GM19240 (cell line): ENCODE measurements around the gene ZDHHC14.
"Not testable (repeated sequence)": the region's sequence is repeated elsewhere in the genome, so short reads cannot be mapped to it uniquely, and the experiment has no call there.

Experiments used
- DNase-seq: peaks from one replicate; pipeline ENCODE4 v3.0.0; 2011; ENCODE audit warnings: low spot score; ENCODE audit not compliant: insufficient read length

The ZDHHC14 gene

DNA sequence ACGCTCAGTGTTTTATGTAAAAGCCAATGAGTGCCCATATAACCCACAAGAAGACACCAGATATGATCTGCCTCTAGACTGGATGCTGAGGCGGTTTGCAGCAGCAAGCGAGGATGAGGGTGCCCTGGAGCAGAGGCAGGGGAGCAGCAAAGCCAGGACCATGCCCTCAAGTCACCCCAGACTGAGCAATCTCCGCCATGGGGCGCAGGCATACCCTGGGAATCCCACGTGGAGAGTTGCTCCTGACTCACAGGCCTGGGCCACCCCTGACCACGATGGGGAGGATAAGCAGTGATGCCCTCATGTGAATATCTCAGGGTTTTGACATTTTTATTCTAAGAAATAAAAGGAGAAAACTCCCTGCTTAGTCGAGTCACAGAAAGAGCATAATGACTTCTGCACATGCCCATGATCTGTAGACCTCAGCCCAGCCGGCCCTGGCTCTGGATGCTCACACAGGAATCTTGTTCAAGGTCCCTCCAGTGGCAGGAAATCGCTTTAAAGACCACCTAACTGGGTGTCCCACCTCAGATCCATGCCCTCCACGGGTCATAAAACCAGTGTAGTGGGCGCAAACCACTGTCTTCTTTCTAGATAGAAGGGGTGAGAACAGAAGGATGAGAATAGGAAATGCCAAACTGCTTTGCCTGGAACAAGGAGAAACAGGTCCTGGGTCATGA lies 303.8 kb downstream of the ZDHHC14 start:
- no peak for DNase-seq

DNA sequence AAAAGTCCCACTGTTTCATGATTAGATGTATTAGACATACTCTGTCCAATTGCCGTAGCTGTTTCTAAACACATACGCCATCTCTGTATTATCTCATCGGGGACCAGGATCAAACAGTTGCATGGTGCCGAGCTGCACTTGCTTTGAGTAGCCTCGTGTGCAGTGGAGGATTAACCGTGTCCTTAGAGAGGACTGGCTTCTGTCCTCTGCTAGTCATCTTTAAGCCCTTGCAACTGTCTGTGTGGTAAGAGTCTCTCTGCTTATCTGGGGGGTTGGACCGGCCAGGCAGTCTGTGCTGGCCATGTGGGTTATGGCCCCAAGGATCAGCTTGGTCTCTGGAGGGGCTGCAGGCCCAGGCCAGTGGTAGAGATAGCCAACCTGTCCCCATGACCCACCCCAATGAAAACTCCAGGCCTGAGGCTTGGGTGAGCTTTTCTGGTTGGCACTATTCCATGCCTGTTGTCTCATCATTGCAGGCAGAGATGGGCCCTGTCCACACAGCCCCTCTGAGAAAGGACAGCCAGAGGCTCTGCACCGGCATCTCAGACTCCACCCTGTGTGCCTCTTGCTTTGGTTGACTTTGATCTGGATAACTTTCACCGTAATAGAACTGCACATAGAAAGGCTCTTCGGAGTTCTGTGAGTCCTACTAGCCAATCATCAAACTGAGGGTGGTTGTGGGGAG lies 304.7 kb downstream of the ZDHHC14 start:
- no peak for DNase-seq

DNA sequence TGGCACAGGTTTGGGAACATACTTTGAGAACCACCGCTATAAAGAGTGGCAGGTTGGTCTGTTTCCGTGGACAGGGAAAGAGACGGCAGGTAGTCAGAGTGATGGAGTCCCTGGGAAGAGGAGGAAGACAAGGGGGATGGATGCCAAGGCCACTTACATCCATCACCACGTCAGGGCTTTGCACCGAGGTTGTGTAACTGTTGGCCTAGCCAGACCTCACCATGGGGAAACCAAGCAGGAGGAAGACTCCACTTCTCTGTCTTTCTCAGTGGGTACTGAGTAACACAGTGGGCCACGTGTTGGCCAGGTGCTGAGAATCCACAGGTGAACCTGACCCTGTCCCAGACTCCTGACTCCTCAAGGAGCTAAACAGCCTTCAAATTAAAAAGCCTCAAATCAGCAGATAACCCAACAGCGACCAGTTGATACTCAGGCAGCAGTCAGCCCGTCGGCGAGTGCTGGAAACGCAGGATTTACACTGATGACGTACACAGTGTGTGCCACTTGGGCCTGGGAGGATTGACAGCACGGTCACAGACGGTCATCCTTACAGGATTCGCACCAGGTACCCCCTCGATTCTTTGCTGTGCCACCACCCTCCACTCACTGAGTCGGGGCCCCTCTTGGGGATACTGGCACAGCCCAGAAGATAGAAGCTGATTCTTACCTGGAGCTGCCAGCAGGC lies 307.4 kb downstream of the ZDHHC14 start:
- DNase-seq = no peak

DNA sequence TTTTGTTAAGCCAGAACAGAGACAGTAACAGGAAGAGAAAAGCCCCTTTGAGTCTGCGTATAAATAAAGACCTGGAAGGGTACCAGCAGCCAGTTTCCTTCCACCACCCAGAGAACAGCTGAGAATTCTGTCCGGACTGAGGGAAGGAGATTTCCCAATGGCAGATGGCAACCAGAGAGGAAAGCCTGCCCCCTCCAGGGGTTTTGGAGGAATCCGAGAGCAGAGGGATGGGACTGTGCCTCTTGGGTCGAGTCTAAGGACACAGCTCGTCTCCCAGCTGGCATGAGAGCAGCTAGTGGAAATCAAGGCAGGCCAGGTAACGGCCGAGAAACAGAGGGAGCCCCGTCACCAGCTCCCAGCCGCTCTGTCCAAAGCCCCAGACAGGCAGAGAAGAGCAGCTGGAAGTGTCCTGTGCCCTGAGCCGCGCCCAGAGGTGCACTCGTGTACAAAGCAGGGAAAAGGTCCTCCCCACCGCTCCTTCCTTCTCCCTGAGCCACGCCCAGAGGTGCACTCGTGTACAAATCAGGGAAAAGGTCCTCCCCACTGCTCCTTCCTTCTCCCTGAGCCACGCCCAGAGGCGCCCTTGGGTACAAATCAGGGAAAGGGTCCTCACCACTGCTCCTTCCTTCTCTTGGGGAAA lies 308.1 kb downstream of the ZDHHC14 start:
- DNase-seq = no peak

DNA sequence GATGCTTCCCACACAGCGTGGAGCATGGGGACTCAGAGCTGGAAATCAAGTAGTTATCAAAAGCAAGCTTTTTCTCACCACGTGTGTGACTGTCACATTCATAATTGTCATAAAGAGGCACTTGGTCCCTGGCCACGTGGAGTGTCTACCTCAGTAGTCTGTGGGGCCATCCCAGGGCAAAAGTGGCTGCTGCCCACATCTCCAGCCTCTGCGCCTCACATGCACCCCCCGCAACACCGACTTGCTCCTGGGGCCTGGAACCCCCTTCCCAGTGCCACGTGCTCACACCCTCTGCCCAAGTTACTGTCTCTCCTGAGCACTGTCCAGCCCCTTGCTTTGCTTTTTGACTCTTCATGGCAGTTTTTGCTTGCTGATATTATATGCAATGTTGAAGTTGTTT lies 308.9 kb downstream of the ZDHHC14 start:
- DNase-seq = no peak

DNA sequence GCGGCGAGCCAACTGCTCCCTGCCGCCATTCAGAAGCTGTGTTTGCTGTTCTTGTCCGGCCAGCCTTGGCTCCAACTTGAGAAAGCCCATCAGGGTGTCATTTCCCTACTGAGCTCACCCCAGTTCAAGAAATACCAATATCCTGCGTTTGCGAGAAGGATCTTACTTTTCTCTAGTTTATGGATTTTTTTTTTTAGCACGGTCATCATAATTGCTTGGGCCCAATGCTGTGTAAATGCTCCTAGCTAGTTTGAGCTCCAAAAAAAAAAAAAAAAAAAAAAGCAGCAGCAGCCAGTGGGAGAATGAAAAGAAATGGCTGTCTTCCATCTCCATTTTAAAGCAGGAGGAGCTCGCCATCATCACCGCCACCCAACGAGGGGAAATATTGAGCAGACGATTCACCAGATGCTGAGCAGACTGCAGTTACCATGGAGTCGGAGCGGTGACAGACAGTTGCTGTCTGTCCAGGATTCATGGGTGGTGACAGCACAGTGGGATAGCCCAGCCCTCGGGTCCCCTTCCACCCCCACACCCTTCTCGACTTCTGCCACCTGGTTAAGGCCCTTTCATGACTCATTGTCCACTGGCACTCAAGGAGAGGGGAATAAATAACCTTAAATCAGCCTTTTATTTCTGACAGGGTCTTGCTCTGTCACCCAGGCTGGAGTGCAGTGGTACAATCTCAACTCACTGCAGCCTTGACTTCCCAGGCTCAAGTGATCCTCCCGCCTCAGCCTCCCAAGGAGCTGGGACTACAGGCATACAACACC lies 309.6 kb downstream of the ZDHHC14 start:
- DNase-seq = no peak

DNA sequence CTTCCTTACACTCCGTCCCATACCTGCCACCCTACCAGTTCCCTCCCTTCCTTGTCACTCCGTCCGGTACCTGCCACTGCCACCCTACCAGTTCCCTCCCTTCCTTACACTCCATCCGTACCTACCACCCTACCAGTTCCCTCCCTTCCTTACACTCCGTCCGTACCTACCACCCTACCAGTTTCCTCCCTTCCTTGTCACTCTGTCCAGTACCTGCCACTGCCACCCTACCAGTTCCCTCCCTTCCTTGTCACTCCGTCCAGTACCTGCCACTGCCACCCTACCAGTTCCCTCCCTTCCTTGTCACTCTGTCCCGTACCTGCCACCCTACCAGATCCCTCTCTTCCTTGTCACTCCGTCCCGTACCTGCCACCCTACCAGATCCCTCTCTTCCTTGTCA lies 310.6 kb downstream of the ZDHHC14 start:
- not testable (repeated sequence) for DNase-seq

DNA sequence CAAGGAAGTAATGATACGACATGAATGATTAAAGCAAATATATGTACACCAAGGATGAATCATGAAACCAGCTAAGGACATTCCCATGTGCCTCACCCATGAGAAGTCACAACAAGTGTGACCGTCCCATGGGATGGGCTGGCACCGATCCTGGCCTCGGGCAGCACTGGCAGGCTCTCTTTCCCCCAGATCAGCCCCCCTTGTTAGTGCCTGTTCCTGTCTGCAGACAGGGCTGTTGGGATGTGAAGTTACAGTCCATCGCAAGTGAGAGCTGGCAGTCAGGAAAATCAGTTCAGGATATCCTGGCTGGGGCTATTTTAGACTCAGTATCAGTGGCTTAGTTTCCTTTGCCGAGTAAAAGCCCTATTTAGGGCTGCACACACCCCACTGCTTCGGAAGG lies 312.9 kb downstream of the ZDHHC14 start:
- no peak for DNase-seq

DNA sequence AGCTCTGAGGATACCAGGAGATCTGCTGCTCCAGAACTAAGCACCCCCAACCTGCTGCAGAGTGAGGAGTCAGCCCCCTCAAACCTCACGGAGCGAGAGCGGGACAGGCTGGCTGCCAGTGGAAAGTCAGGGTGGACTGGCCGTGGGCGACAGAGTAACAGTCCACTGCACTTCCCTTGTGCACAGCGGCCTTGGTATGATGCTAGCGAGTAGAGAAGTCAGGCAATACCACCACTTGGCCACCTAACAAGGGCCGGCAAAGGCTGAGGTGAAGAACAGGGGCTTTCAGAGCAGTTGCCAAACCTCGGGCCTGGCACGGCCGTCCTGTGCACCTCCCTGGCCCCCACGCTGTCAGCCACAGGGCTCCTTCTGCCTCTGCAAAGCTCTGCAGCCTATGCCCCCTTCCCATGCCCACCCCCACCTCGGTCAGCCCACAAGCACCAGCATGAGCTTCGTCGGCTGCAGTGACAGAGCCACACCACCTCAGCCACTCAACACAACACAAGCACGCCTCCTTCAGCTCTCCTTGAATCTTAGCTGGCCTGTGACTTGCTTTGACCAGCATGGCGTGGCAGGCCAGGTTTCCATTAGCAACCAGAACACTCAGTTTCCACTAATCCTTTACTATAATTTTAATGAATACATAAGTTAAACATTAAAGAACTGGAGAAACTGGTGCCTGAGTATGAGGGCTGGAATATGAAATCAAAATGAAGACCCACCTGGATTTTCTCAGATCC lies 314.5 kb downstream of the ZDHHC14 start:
- no peak for DNase-seq

DNA sequence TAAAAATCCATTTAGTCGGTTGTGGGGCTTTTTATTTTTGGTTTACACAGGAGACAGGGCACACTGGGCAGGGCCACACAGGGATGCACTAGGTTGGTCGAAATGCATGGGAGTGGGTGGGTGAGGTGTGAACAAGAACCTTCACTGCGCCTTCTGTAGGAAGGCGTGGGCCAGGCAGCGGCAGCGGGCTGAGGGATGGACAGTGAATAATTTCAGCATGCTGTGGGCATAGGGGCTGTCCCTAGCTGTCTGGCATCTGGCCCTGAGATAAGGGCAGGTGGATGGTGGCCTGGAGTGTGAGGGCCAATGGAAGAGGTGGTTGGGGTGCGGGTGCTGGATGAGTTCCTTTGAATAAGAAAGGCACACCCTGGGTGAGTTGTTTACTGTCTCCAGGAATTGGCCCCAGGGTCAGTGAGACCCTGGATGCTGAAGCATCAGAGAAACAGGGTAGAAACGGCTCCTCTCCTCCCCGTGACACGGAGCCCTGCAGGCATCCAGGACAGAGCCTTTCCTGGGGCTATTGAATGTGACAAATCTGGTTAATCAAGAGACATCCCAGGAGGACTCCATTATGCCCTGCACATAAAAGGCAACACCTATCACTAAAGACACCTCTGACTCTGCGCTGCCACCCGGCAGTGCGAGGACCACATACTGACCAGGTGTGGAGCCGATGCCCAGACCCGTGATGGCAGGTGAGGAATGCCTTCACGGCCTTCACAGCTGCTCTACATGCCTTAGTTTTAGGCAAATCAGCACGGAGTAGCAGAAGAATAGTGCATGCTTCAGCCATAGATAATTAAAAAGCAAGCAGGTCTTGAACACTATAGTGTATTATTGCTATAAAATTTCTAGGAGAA lies 319.0 kb downstream of the ZDHHC14 start:
- no peak for DNase-seq

DNA sequence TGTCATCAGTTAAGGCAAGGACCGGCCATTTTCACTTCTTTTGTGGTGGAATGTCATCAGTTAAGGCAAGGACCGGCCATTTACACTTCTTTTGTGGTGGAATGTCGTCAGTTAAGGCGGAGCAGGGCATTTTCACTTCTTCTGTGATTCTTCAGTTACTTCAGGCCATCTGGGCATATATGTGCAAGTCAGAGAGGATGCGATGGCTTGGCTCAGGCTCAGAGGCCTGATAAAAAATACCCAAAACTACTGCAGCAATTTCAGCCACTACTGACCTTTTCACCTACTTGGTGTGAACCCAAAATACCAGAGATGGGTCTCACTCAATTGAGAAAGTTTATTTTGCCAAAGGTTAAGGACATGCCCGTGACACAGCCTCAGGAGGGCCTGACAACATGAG lies 325.4 kb downstream of the ZDHHC14 start:
- DNase-seq = not testable (repeated sequence)

DNA sequence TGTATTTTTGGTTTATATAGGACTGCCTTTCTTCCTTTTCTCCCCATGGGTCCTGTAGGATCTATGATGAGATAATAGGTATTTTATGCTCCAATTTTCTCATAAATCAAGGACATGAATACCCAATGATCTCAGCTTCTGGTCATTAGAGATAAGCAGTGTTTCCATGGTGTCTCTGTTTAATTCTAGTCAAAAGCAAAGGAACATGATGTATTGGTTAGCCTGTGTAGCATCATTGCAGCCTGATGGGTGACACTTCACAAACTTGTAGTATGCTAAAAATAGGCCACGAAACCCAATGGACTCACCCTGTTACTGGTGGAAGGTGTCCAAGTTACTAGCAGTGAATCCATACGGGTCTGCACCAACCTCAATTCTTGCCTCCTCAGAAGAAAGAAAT lies 325.9 kb downstream of the ZDHHC14 start:
- no peak for DNase-seq

DNA sequence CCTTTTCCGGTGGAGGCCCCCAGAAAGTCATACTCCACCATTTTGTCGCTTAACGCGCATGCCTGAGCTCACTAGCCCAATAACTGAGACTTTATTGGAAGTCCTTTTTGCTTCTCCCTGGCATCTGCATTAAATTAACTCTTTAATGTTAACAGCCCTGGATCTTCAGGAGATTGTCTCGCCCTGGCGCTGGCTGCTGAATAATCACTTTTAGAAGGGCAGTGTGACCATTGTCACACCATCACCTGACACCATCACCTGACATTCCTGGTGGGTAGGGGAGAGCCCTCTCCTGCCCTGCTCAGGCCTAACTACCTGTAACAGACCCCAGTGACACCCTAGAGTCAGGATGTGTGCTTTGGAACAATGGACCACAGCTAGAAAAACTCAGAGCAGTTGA lies 326.6 kb downstream of the ZDHHC14 start:
- no peak for DNase-seq

DNA sequence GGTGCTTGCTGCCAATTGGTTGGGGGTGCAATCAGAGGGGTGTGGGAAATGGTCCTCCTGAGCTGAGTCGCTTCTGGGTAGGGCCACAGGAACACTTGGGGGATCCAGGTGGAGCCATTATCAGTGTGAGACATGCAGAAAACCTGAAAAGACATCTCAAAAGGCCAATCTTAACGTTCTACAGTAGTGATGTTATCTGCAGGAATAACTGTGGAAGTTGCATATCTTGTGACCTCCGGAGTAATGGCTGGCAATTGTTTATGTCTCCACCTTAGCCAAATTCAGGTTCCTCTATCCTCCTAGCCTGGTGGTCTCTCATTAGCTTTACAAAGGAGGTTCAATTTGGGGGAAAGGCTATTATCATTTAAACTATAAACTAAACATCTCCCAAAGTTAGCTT lies 327.2 kb downstream of the ZDHHC14 start:
- no peak for DNase-seq

DNA sequence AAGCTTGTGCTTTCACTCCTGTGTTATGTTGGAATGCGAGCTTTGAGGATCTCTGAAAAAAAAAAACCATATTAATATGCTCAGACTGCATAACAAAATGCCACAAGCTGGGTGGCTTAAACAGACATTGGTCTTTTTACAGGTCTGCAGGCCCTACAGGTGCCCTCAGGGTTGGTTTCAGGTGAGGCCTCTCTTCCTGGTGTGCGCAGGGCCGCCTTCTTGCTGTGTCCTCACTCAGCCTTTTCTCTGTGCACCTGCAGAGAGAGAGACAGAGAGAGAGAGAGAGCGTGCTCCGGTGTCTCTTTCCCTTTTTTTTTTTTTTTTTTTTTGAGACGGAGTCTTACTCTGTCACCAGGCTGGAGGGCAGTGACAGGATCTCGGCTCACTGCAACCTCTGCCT lies 327.9 kb downstream of the ZDHHC14 start:
- DNase-seq = no peak

DNA sequence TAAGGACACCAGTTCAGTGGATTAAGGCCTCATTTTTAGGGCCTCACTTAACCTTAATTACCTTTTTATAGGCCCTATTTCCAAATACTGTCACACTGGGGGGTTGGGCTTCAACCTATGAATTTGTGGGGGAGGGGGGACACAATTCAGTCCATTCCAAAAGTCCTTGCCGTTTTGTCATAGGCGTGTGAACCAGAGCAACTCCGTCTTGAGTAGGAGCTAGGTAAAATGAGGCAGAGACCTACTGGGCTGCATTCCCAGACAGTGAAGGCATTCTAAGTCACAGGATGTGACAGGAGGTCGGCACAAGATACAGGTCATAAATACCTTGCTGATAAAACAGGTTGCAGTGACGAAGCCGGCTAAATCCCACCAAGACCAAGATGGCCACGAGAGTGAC lies 328.6 kb downstream of the ZDHHC14 start:
- DNase-seq = no peak

DNA sequence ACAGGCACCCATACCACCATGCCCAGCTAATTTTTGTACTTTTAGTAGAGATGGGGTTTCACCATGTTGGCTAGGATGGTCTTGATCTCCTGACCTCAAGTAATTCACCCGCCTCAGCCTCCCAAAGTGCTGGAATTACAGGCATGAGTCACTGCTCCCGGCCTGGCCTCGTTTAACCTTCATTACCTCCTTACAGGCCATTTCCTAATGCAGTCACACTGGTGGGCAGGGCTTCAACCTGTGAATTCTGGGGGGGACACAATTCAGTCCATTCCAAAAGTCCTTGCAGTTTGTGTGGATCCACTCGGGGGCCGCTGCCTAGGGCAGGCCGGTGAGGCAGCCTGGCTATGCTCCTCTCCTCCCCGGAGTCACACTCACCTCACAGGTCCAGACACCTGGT lies 329.6 kb downstream of the ZDHHC14 start:
- DNase-seq = no peak

DNA sequence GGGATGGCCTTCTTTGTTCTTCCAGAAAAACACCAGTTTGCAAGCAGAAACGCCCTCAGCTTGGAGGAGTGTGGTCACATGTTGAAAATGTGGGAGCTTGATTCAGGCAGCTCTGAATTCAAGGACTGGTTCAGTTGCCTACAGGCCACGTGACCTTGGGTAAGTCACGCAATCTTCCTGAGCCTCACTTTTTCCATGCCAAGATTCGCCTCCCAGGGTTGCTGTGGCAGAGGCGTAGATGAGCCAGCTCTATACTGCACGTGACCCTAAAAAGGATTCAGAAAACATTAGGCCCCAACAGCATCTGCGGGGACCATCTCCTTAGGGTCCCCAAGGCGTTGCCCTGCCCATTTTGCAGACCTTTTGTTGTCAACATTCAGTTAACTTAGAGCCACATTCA lies 330.1 kb downstream of the ZDHHC14 start:
- no peak for DNase-seq

DNA sequence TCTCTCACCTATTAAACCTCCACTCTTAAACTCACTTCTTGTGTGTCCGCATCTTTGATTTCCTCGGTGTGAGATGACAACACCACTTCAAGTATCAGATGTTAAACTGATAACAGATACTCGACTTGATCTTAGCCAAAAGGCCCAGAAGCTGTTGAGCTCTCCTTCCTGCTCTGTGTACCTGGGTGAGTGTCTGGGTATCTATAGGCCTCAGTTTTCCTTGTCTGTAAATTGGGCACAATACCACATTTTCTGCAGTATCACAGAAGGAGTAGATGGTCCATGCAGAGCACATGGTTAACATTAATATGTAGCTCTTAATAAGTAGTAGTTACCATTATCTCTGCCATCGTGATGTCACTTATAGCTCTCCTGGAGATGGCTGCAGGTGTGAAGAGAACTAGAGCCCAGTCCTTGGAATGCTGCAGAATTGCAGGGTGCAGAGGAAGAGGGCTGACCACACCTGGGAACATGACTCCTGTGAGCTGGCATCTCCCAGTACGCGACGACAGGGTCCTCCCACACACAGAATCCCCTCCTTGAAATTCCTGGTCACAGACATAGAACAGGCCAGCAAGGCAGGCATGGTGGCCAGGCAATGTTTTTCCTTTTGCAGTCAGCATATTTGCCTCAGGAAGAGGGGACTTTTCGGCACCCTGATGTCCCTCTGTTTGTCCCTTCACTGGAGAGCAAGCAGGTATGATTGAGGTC lies 331.8 kb downstream of the ZDHHC14 start:
- DNase-seq = no peak
